Measurements from ENCODE around the gene FBXL16. TPM values are rescaled to one million over a fixed set of nuclear protein-coding genes. Genes with fewer than 3 reads are reported as not detected.
"Not testable (repeated sequence)": the region's sequence is repeated elsewhere in the genome, so short reads cannot be mapped to it uniquely, and the experiment has no call there.

Gene FBXL16, protein sequence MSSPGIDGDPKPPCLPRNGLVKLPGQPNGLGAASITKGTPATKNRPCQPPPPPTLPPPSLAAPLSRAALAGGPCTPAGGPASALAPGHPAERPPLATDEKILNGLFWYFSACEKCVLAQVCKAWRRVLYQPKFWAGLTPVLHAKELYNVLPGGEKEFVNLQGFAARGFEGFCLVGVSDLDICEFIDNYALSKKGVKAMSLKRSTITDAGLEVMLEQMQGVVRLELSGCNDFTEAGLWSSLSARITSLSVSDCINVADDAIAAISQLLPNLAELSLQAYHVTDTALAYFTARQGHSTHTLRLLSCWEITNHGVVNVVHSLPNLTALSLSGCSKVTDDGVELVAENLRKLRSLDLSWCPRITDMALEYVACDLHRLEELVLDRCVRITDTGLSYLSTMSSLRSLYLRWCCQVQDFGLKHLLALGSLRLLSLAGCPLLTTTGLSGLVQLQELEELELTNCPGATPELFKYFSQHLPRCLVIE
- under 0.01 TPM in 2 replicates for total RNA-seq

DNA sequence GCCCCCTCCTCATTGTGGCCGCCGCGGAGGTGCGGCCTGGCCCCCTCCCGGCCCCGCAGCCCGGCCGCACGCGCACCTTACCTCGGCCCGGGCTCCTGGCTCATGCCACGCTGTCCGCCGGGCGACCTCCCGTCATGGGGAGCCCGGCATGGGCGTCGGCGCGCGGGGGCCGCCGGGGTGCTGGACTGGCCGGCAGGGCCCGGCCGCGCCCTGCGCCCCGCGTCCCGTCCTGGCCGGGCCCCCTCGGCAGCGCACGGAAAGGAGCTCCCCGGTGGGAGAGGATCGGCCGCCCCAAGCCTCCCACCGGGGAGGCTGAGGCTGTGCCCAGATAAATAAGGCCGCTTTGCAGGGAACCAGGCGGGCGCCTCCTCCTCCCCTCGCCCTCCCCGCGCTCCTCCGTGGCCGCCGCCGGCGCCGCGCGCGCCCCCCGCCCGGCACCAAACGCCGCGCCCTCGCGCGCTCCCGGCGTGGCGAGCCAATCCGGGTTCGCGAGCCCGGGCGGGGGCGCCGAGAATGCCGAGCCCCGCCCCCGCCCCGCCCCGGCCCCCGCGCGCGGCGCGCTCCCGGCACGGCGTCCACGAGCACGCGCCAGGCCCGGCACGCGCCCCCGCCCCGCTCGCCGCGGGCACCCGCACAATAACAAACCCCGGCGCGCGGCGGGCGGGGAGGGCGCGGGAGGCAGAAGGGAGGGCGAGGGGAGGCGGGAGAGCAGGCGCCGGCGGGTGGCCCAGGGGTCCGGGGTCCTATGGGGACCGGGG is at the start of gene FBXL16:
FBXL16 (minus strand) TSS at position 371 of the 758 bp plus-strand sequence. CDS start 8,396 bp downstream, outside the sequence.
- peak in 1 of 2 donors; percentile 16 for DNase-seq (ENCODE audit: low read depth in 2 of 2)

DNA sequence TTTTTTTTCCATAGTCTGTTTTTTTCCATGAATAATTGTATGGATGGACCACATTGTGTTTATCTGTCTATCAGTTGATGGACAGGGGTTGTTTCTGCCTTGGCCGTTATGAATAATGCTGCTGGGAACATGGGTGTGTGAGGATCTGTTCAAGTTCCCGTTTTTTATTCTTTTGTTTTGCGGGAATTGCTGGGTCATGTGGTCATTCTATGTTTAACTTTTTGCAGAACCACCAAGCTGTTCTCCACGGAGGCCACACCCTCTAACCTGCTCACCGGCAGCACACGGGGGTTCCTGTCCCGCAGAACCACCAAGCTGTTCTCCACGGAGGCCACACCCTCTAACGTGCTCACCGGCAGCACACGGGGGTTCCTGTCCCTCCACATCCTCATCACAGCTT is 49.1 kb upstream of the FBXL16 start:
- no peak for DNase-seq (ENCODE audit: low read depth in 2 of 2)

DNA sequence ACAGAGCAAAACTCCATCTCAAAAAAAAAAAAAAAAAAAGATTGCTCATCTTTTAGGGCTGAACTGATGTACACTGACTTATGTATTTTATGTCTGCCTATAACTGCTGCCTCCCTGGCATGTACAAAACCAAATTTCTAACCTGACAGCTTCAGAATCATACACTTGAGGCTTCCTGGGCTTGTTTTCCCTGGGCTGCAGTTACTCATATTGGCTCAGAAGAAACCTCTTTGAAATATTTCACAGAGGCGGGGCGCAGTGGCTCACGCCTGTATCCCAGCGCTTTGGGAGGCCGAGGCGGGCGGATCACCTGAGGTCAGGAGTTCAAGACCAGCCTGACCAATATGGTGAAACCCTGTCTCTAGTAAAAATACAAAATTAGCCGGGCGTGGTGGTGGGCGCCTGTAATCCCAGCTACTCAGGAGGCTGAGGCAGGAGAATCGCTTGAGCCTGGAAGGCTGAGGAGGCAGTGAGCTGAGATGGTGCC is 48.6 kb upstream of the FBXL16 start:
- not testable (repeated sequence) for DNase-seq (ENCODE audit: low read depth in 2 of 2)

GRCh38 chr16:752007-752312 is 46.4 kb upstream of the FBXL16 start:
- DNase-seq (ENCODE audit: low read depth in 2 of 2) = no peak

- DNase-seq (ENCODE audit: low read depth in 2 of 2) = no peak
Observed at GRCh38 chr16:751152-752006, 45.8 kb upstream of the FBXL16 start.

GRCh38 chr16:750485-750884 is 44.9 kb upstream of the FBXL16 start:
- no peak for DNase-seq (ENCODE audit: low read depth in 2 of 2)

- no peak for DNase-seq (ENCODE audit: low read depth in 2 of 2)
Observed at GRCh38 chr16:749010-749409, 43.4 kb upstream of the FBXL16 start.

DNA sequence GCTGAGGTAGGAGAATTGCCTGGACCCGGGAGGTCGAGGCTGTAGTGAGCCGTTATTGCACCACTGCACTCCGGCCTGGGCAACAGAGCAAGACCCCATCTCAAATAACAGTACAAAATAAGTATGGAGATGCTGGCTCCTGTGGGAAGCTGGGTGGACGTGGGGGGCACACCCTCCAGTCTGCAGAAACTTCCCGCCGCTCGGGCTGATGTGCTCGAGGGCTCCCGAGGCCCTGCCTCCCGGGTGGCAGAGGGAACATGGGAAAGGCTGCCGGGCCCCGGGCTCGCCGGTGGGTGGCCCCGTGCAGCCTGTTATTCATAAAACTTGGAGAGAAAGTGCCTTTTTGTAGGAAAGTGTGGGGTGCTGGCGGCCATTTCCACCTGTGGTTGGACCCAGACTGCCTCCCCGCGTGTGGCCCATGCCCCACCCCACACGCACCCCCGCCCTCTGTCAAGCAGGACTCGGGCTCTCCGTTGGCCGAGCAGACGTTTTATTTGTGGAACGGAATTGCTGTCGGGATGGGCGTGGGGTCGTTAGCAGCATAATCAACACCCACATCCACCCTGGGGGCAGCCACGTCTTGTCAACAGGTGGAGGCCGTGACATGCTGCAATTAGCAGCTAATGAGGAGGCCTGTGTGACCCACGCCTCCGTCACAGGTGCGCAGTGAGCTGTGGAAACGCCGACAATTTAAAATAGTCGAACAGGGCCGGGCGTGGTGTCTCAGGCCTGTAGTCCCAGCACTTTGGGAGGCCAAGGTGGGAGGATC is 42.6 kb upstream of the FBXL16 start:
- DNase-seq (ENCODE audit: low read depth in 2 of 2) = no peak

GRCh38 chr16:746637-747036 is 41.0 kb upstream of the FBXL16 start:
- DNase-seq (ENCODE audit: low read depth in 2 of 2) = no peak

- peak in 1 of 2 donors; percentile 25 for DNase-seq (ENCODE audit: low read depth in 2 of 2)
Observed at GRCh38 chr16:745739-746138, 40.1 kb upstream of the FBXL16 start.

- no peak for DNase-seq (ENCODE audit: low read depth in 2 of 2)
Observed at GRCh38 chr16:743794-744500, 38.3 kb upstream of the FBXL16 start.

- DNase-seq (ENCODE audit: low read depth in 2 of 2) = not testable (repeated sequence)
Observed at GRCh38 chr16:742894-743293, 37.3 kb upstream of the FBXL16 start.

DNA sequence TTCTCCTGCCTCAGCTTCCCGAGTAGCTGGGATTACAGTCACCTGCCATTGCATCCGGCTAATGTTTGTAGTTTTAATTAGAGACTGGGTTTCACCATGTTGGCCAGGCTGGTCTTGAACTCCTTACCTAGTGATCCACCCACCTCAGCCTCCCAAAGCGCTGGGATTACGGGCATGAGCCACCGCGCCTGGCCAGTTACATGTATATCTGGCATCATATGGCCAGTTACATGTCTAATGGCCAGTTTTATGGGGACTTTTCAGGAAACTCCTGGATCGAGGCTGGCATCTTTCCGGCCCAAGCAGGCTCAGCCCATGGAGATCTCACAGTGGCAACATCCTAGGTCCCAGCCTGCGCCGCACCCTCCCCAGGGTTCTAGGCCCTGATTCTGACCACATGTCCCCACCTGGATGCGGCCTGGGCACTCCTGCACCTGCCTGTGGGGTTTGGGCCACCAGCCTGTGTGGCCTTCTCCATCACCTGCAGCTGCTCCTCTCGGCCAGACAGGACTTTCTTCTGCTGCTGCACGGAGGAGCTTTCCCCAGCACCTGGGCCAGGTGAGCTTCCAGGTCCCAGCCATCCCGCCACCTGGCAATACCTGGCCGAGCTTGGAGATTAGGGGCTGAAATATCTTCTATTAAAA is 36.5 kb upstream of the FBXL16 start:
- no peak for DNase-seq (ENCODE audit: low read depth in 2 of 2)

DNA sequence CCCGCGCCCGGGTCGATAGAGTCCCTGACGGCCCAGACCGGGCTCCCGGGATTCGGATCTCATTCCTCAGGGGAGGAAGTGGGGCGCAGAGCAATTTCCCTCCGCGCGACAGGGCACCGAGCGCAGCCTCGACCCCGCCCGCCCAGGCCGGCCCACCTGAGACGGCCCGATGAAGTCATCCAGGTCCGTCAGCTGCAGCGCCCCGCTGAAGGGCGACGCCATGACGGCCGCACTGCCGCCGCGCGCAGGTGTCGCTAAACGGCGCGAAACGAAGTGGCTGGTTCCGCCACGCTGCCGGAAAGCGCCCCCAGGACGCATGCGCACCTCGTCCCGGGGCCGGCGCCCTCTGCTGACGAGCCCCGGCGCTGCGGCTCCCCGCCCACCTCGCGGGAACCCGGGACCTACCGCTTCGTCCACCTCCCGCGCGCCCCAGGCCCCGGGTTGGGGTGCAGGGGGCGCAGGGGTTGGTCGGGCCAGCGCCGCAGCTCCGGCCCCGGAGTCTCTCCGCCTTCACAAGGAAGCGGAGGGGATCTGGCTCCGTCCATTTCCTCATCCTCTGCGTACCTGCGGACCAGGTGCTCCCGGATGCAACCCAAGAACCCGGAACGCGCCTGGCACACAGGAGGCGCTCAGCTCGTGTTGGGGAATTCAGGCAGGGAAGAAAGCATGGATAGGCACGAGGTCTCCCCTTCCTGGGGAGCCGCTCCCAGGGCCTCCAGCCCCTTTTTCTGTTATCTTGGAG is 35.3 kb upstream of the FBXL16 start, which contains the start of gene CIAO3:
CIAO3 (minus strand) TSS at position 234 of the 742 bp plus-strand sequence; CDS start at position 222, 12 bp downstream.
- peak; percentile 92 to 95 for DNase-seq (ENCODE audit: low read depth in 2 of 2)

DNA sequence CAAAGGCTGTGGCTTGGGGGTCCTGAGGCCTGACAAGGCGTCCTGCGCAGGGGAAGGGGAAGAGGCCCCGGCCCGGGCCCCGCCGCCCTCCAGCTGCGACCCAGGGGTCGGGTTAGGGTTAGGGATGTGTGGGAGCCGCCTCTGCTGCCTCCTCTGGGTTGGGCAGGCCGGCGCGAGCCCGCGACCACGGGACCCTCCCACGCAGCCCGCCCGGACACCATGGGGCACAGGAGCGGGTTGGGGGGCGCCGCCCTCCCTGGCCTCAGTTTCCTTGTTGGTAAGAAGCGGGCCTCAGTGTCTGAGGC is 34.8 kb upstream of the FBXL16 start:
- DNase-seq (ENCODE audit: low read depth in 2 of 2) = no peak

GRCh38 chr16:739560-740458 is 34.2 kb upstream of the FBXL16 start:
- DNase-seq (ENCODE audit: low read depth in 2 of 2) = no peak

GRCh38 chr16:736936-737481 is 31.4 kb upstream of the FBXL16 start:
- no peak for DNase-seq (ENCODE audit: low read depth in 2 of 2)

DNA sequence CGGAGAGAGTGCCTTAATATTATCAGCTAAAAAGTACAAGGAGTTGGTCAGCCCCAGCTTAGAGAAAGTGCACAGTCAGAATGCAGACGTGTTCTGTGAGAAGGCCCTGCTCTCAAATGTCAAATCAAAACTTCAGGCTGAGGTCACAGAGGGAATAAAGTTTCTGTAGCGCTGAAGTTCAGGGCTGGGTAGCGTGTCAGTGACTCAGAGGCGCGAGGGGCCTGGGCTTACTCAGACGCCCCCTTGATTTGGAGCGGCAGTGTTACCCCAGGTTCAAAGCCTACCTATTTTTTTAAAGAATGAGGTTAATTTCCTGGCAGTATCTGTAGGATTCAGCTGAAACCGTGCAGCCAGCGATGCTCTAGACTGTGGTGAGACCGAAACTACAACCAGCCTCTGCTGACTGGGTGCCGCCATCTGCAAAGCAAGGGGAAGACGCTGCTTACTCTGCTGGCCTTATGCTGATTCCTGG is 30.4 kb upstream of the FBXL16 start:
- no peak for DNase-seq (ENCODE audit: low read depth in 2 of 2)

Data from lung microvascular endothelial cell (primary cell).